Midbrain (tissue), 1 donor: ENCODE data around the gene DBN1.

ENCODE experiments used
- DNase-seq: peaks from one replicate; lab custom pipeline; 2025; lab: John Stamatoyannopoulos, UW

DBN1 gene

DNA sequence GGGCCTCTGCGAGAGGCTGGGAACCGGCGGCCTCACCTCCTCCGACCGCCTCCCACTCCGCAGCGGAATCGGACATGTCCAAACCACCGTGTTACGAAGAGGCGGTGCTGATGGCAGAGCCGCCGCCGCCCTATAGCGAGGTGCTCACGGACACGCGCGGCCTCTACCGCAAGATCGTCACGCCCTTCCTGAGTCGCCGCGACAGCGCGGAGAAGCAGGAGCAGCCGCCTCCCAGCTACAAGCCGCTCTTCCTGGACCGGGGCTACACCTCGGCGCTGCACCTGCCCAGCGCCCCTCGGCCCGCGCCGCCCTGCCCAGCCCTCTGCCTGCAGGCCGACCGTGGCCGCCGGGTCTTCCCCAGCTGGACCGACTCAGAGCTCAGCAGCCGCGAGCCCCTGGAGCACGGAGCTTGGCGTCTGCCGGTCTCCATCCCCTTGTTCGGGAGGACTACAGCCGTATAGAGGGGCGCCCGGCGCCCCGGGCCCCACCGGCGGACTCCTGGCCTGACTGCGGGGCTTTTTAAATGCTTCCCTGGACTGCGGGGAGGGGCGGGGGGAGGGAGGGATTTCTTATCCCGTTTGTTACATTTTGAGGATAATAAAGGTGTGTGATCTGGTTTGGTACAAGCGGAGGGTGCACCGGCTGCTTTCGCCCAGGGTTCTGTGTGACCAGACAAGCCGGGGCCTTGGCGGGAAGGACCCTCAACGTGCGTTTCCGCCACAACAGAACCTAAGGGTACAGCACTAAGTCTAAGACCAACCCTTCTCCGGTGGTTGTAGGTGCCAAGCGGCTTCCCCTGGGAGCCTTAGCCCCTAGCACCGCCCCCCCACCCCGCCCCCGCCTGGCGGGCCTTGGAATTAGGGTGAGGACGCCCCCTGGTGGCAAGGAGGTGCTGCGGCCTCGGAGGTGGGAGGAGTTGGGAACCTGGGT, 17.5 kb downstream of the DBN1 start:
- peak; percentile 85 for DNase-seq

DNA sequence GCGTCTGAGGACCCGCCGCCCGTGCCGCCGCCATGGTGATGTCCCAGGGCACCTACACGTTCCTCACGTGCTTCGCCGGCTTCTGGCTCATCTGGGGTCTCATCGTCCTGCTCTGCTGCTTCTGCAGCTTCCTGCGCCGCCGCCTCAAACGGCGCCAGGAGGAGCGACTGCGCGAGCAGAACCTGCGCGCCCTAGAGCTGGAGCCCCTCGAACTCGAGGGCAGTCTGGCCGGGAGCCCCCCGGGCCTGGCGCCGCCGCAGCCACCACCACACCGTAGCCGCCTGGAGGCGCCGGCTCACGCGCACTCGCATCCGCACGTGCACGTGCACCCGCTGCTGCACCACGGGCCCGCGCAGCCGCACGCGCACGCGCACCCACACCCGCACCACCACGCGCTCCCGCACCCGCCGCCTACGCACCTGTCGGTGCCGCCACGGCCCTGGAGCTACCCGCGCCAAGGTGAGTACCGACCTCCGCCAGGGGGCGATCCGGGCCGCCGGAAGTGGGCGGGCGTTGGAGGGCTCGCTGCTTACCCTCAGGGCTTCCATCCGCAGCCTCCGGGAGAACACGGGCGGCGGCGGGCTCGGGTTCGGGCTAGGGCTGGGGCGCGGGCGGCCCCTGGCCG, 18.3 kb downstream of the DBN1 start:
- DNase-seq: peak; percentile 44

- DNase-seq: peak; percentile 89
Measured at GRCh38 chr5:177454397-177455035, 18.9 kb downstream of the DBN1 start.

- DNase-seq: no peak
Measured at GRCh38 chr5:177453852-177454396, 19.5 kb downstream of the DBN1 start.

GRCh38 chr5:177452688-177453638, 20.5 kb downstream of the DBN1 start:
- DNase-seq: peak; percentile 9

DNA sequence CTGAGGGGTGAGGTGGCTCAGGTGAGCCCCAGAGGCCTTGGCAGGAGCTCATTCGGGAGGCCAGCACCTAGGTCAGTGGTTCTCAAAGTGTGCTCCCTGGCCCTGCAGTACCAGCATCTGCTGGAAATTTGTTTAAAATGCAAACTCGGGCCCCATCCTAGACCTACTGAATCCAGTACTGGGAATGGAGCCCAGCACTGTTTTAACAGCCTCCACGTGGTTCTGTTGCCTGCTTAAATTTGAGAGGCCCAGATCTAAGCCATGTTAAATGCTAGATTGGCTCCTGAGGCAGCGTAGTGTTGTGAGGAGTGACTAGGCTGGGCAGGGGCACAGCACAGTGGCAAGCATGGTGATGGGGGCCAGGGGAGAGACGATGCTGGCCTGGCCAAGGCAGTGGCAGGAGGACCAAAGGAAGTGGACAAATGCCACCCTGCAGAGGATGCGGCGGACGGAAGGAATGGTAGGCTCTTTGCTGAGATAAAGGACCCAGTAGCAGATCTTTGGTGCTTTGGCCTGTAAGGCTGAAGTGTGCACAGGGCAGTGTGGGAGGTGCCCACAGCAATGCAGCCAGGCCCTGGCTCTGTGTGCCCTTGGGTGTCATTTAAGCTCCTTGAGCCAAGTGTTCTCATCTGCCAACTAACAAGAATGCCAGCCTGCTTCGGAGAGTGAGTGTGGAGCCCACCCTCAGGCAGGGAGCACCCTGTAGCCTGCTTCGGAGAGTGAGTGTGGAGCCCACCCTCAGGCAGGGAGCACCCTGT, 22.6 kb downstream of the DBN1 start:
- DNase-seq: peak; percentile 41

- DNase-seq: no peak
Measured at GRCh38 chr5:177449140-177450061, 24.0 kb downstream of the DBN1 start.

DNA sequence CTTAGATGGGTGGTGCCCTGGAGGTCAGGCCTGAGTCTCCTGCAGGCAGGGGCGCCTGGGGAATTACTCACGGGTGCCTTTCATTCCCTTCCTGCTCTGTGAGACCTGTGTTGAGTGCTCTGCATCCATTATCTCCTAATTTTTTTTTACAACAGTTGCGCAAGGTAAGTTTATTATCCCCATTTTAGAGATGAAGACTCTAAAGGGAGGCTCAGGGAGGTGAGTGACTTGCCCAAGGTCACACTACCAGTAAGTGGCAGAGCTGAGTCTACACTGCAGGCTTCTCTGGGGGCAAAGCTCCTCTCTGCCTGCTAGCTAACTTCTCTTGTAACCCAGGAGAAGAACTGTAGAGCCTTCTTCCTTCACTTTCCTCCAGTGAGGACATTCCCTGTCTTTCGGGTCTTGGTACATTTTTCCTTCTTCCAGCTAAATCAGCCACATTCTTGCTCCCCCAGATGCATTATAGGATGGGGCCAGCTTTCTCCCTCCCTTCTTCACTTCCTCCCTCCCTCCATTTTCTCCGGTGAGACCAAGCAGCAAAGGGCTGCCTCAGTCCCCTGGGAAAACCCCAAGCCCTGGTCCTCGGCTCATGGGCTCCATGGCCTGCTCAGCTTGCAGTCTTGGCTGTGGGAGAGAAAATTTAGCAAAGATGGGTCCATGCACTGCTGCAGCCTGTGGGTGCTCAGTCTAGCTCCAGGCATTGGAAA, 25.0 kb downstream of the DBN1 start:
- no peak for DNase-seq

DNA sequence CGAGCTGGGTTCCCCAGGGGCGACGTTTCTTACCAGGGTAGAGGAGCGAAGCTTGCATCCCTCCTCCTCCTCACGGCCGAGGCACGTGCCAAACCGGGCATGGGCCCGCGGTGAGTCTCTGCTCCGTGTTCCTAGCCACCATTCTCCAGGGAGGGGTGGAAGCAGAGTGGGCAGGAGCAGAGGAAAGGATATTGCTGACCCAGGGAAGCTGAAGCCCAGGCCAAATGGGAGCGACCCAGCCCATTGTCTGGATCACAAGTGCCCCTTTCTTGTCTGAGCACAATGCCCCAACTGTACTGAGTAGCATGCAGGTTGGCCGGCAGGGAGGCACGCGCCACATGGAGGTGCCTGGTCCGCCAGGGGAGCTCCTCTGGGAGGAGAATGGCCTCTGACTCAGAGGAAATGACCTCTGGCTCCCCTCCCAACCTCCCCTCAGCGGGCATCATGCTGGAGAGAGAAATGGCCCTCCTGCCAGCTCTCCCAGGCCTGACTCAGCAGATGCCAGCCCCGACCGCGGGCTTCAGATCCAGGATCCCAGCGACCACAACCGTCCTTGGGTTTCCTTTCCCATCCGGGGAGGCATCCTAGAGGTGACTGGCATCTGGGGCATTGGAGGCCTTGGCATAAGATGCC, 25.7 kb downstream of the DBN1 start:
- DNase-seq: peak; percentile 89

DNA sequence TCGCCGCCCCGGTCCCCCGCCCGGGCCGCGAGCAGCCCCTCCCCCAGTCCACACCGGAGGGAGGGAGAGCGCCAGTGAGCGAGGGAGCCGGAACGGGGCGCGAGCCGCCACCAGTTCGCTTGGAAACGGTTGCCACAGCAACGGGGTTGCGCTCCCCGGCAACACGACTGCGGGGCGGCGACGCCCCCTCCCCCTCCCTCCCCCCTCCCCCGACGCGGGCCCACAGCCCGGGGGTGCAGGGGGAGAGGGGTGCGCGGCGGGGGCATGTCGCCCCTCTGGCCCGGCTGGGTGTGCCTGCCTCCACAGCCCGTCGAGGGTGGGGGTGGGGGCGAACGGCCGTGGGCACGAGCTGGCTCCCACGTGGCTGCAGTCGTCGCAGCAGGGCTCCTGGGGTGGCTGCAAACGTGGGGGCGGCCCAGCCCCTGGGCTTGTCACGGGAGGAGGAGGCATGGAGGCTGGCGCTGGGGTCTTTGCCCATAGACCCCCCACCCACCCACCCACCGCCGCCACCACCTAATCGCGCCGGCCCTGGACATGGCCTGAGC, 26.3 kb downstream of the DBN1 start:
- DNase-seq: peak; percentile 74

DNA sequence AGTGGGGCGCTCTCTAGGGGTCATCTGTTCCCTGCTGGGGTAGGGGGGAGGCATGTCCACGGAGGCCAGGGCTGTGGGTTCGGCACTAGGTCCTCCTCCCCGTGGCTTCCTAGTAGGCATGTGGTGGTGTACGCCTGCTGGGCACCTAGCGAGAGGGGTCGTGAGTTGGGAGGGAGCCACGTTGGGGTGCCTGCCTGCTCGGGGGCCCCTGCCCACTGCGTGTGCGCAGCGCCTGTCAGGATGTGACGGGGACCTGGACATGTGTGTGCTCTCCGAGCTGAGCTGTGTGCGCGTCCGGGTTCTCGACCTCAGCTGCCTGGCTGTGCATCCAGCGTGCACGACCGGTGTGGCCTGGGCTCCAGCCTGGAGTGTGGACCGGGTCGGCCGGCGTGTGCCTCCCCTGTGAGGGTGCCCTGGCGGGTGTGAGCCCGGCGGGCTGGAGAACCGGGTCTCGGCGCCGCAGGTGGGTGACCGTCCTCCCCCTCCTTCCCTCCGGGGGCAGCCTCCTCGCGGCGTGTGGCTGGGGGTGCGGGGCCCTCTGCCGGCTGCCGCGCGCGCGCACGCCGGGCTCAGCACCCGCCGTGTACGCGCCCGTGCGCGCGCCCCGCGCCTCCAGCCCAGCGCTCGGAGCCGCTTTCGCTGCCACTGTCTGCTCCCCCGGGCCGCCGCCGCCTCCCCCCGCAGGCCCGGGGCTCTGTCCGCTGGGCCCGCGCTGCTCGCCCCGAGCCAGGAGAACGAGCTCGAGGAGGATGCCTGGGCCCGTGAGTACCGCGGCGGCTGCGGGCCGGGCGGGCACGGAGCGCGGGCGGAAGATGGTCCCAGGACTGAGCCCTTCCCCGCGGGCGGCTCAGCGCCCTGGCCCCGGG, 27.0 kb downstream of the DBN1 start, which contains the start of gene PRR7:
Gene PRR7 (plus strand): TSS at position 615 of the 866 bp plus-strand sequence. CDS start 8,254 bp downstream, outside the sequence.
- DNase-seq: peak; percentile 78

- DNase-seq: no peak
Measured at GRCh38 chr5:177445917-177446199, 27.6 kb downstream of the DBN1 start.

GRCh38 chr5:177445052-177445916, 28.1 kb downstream of the DBN1 start:
- no peak for DNase-seq

DNA sequence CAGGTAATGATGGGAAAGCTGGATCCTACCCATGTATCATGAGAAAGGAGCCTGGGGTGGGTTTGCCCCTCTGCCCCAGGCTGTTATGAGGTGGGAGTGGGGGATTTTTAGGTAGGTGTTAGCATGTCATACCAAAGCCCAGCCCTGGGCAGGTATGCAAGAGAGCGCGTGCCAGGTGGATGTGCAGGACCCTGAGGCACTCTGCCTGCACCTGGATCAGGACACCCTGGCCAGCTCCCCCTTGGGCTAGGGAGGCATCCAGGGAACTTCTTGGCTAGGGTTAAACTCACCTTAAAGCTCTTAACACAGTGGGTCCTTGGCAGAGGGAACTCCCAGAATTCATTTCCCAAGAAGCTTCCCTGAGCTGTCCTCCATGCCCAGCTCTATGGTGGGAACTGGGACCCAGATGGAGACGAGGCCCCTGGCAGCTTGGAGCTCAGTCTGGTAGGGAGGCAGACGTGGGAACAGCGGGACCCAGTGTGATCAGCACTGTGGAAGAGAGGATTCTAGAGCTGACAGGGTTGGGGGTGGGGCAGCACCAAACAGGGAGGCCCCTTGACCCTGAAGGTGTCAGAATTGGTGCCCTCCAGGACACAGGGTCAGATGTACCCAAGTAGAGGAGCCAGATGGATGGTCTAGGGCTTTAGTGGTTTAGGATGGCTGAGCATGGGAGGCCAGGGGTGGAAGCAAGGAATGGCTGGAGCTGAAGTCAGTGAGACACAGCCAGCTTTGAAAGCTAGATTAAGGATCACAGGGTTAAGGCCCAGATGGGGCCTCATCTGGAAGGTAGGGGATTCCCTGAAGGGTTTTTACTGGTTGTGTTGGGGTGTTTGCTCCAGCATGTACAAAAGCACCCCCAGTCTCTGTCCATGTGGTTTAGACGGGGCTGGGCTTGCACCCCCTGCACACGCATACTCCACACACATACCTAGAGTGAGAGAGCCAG, 29.1 kb downstream of the DBN1 start:
- no peak for DNase-seq
